Lower leg skin (tissue), 4 donors: ENCODE results near the gene PAK5. TPM values are rescaled to one million over a fixed set of nuclear protein-coding genes. Genes with fewer than 3 reads are reported as not detected.
A peak's percentile ranks its signal among the peaks of the same experiment; 100 is the strongest.

Source experiments
- DNase-seq, 2 donors: peaks; one replicate each; pipeline ENCODE4 v3.0.0-alpha.2; 2019; ENCODE audit warnings: low spot score in 2 of 2
- H3K4me3 ChIP-seq: fragments of 200-600 bp; sonication (generic); 2 replicates; pipeline ENCODE4 v1.5.1; 2017; ENCODE audit warnings: mild to moderate bottlenecking, low read depth; ENCODE audit not compliant: poor library complexity, severe bottlenecking
- POLR2A ChIP-seq, 2 donors: fragments of 450-650 bp; IDR thresholded peaks; one replicate each; pipeline ENCODE4 v1.6.1; 2016 to 2017; ENCODE audit warnings: antibody characterized with exemption in 2 of 2, mild to moderate bottlenecking in 1 of 2, moderate library complexity in 1 of 2
- WGBS, 2 donors: methylation state at CpG; one replicate each; pipeline ENCODE4 v1.1.5; 2018; 5-methylcytosine and 5-hydroxymethylcytosine counted together
- intact Hi-C: fragments of 100-400 bp; cut with DNase I; formaldehyde crosslinking; loops from one replicate; pipeline ENCODE4 v1.15.0; 2023; ENCODE audit warnings: low total_unique reads
- total RNA-seq, 4 donors: library from RNA; depleted of rRNA; stranded (reverse); fragments of >200 nt; gene quantifications; one replicate each; pipeline ENCODE4 v1.1.0, GENCODE V29; 2016
- TF ChIP-seq, protein P1 (sequence below), 3 donors: fragments of 450-650 bp; IDR thresholded peaks; one replicate each; pipeline ENCODE4 v1.5.1; 2016; ENCODE audit warnings: antibody characterized with exemption in 3 of 3, mild to moderate bottlenecking in 3 of 3, moderate library complexity in 2 of 3

The PAK5 gene
- total RNA-seq, 4 donors from 2014 or later: 0.08 to 0.46 (median 0.18) TPM

DNA sequence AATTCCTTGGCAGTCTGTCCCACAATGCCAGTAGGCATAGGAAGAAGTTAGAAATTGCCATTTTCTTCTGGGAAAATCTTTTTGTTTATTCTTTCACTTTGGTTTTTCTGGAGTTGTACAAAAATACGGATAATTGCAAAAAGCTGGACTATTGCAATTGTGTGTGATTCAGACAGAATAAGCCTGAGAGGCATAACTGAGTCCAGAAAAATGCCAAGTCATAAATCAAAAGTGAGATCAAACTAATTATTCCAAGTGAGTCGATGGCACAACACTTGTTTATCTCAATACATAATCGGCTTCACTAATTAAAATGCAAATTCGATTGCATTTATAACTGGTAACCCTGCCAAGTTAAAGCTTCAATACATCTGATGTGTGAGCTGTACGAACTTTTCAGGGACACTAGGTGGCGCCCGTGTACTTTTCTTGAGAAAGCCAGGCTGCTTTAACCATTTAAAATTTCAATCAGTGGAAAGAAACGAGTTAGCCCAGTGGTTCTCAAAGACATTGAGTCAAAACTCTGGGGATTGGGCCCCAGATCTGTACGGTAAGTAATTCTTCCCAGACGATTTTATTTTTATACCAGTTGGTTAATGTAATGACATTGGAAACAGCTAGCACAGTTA is 221.9 kb downstream of the PAK5 start:
- 2 to 3% methylated on average over 10 of the region's 10 CpGs for WGBS, 2 donors
- no peak for TF ChIP-seq POLR2A (IDR thresholded peaks at IDR 0.05)
- TF ChIP-seq, protein P1, sequence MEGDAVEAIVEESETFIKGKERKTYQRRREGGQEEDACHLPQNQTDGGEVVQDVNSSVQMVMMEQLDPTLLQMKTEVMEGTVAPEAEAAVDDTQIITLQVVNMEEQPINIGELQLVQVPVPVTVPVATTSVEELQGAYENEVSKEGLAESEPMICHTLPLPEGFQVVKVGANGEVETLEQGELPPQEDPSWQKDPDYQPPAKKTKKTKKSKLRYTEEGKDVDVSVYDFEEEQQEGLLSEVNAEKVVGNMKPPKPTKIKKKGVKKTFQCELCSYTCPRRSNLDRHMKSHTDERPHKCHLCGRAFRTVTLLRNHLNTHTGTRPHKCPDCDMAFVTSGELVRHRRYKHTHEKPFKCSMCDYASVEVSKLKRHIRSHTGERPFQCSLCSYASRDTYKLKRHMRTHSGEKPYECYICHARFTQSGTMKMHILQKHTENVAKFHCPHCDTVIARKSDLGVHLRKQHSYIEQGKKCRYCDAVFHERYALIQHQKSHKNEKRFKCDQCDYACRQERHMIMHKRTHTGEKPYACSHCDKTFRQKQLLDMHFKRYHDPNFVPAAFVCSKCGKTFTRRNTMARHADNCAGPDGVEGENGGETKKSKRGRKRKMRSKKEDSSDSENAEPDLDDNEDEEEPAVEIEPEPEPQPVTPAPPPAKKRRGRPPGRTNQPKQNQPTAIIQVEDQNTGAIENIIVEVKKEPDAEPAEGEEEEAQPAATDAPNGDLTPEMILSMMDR (IDR thresholded peaks at IDR 0.05): no peak
- intact Hi-C loops: loop anchor here (10.0 kb wide), 1 partner anchor 298 kb away; no protein-coding TSS in a partner anchor
- peak in 1 of 2 donors; percentile 25 for DNase-seq
- H3K4me3 ChIP-seq: no peak overlapping the region

GRCh38 chr20:9616455-9616805 is 222.4 kb downstream of the PAK5 start:
- intact Hi-C loops: loop anchor here (10.0 kb wide), 1 partner anchor 298 kb away; no protein-coding TSS in a partner anchor
- no peak for DNase-seq

GRCh38 chr20:9615766-9616454 is 223.0 kb downstream of the PAK5 start:
- H3K4me3 ChIP-seq: no peak overlapping the region
- DNase-seq: no peak
- 74 to 78% methylated on average over 8 of the region's 8 CpGs for WGBS, 2 donors
- intact Hi-C loops: loop anchor here (10.0 kb wide), 1 partner anchor 299 kb away; no protein-coding TSS in a partner anchor
- TF ChIP-seq, protein P1 (IDR thresholded peaks at IDR 0.05): no peak
- TF ChIP-seq POLR2A (IDR thresholded peaks at IDR 0.05): no peak

More at GRCh38 chr20:9616455-9616805, 222.4 kb downstream of the PAK5 start:
- TF ChIP-seq, protein P1 (IDR thresholded peaks at IDR 0.05): no peak
- no peak for TF ChIP-seq POLR2A (IDR thresholded peaks at IDR 0.05)
- 73% methylated on average over 5 of the region's 5 CpGs for WGBS, 2 donors
- H3K4me3 ChIP-seq: no peak overlapping the region

DNA sequence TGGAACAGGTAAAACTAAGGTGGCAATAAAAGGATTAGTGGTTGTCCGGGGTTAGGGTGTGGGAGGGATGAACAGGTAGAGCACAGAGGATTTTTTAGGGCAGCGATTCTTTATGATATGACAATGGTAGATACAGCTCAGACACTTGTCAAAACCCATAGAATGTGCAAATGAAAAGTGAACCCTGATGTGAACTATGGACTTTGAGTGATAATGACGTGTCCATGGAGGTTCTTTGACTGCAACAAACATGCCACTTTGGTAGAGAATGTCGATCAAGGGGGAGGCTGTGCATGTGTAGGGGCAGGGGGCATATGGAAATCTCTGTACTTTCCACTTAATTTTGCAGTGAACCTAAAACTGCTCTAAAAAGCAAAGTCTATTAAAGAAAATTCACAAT is 223.8 kb downstream of the PAK5 start:
- H3K4me3 ChIP-seq: no peak overlapping the region
- WGBS, 2 donors: 72% methylated on average over 4 of the region's 4 CpGs
- intact Hi-C loops: loop anchor here (10.0 kb wide), 1 partner anchor 300 kb away; no protein-coding TSS in a partner anchor
- TF ChIP-seq POLR2A (IDR thresholded peaks at IDR 0.05): no peak
- TF ChIP-seq, protein P1 (IDR thresholded peaks at IDR 0.05): no peak
- no peak for DNase-seq

- 86 to 87% methylated on average over 4 of the region's 4 CpGs for WGBS, 2 donors
- no peak overlapping the region for H3K4me3 ChIP-seq
- DNase-seq: no peak
- intact Hi-C loops: loop anchor here (10.0 kb wide), 1 partner anchor 301 kb away; no protein-coding TSS in a partner anchor
- TF ChIP-seq, protein P1 (IDR thresholded peaks at IDR 0.05): no peak
- no peak for TF ChIP-seq POLR2A (IDR thresholded peaks at IDR 0.05)
Measured at GRCh38 chr20:9613871-9614270, 225.0 kb downstream of the PAK5 start.
